Breast epithelium (tissue), 3 donors: ENCODE data around the gene CNTNAP2.

Source experiments
- CTCF ChIP-seq, 3 donors: fragments of 450-650 bp; IDR thresholded peaks; one replicate each; pipeline ENCODE4 v1.5.1; 2016 to 2017; ENCODE audit warnings: antibody characterized with exemption in 3 of 3, mild to moderate bottlenecking in 3 of 3, moderate library complexity in 3 of 3
- POLR2A ChIP-seq: fragments of 450-650 bp; IDR thresholded peaks from one replicate; pipeline ENCODE4 v1.6.1; 2016; ENCODE audit warnings: antibody characterized with exemption, mild to moderate bottlenecking, moderate library complexity
- POLR2AphosphoS5 ChIP-seq, 3 donors: sonication (generic); formaldehyde crosslinking; IDR thresholded peaks; one replicate each; pipeline ENCODE4 v1.6.1; 2017; ENCODE audit warnings: antibody characterized with exemption in 3 of 3

GRCh38 chr7:148115308-148115707 lies 1998.7 kb downstream of the CNTNAP2 start:
- TF ChIP-seq CTCF (IDR thresholded peaks at IDR 0.05) (no peak), POLR2AphosphoS5 (IDR thresholded peaks at IDR 0.05) (no peak), POLR2A (no peak)
